GM12878 (cell line): ENCODE data around the gene EIF2B4. TPM values are rescaled to one million over a fixed set of nuclear protein-coding genes. Genes with fewer than 3 reads are reported as not detected.
"Not testable (repeated sequence)": the region's sequence is repeated elsewhere in the genome, so short reads cannot be mapped to it uniquely, and the experiment has no call there.

Source experiments
- ATAC-seq: fragments of 200-7000 bp; cut with Tn5 transposase; 3 replicates; pipeline ENCODE4 v1.9.1; 2020; ENCODE audit warnings: mild to moderate bottlenecking, moderate library complexity
- BruUV-seq: library from RNA; stranded (reverse); fragments of 400-500 nt; replicated peaks from 2 replicates; lab custom pipeline; 2021; lab: Mats Ljungman, UMichigan
- CTCF ChIA-PET: fragments of 300-600 bp; sonication (Branson Sonifier 250); formaldehyde crosslinking; extraction: SDS; loops from one replicate; lab custom pipeline; 2021; ENCODE audit warnings: inconsistent platforms; lab: Yijun Ruan, JAX
- POLR2A ChIA-PET: fragments of 350-600 bp; formaldehyde crosslinking; extraction: SDS; loops from one replicate; lab custom pipeline; 2021; ENCODE audit warnings: inconsistent platforms; lab: Charles Lee
- RAD21 ChIA-PET: fragments of 300-600 bp; sonication (Branson Sonifier 250); formaldehyde crosslinking; loops from one replicate; lab custom pipeline; 2023; ENCODE audit warnings: antibody characterized with exemption; ENCODE audit not compliant: unreplicated experiment; lab: Charles Lee
- SMC1A ChIA-PET: fragments of 300-600 bp; sonication (Branson Sonifier 250); formaldehyde crosslinking; loops from one replicate; lab custom pipeline; 2023; ENCODE audit not compliant: unreplicated experiment, uncharacterized antibody; lab: Charles Lee
- DNase-seq: peaks from one replicate; pipeline ENCODE4 v3.0.0-alpha.2; 2011; ENCODE audit warnings: low read depth, low spot score
- FAIRE-seq: peaks from 3 replicates; lab custom pipeline; 2011; peaks lifted over from hg19 to GRCh38; lab: Jason Lieb, UNC
- H2AFZ ChIP-seq: 2 replicates; pipeline ENCODE4 v1.6.0; 2011; ENCODE audit warnings: low read depth, low read length, control low read depth; ENCODE audit not compliant: control insufficient read depth
- H3K27ac ChIP-seq: 2 replicates; pipeline ENCODE4 v1.5.1; 2011; ENCODE audit warnings: control low read depth; ENCODE audit not compliant: control insufficient read depth, insufficient read depth
- H3K27me3 ChIP-seq, 2 experiments: replicated peaks in 1 of 2; 2 replicates each; pipeline versions ENCODE4 v1.6.0 to v1.6.1; 2011; ENCODE audit warnings: low read length in 1 of 2; ENCODE audit not compliant: control insufficient read depth in 2 of 2, insufficient read depth in 2 of 2
- H3K36me3 ChIP-seq, 2 experiments: 2 replicates each; pipeline ENCODE4 v1.5.1; 2011; ENCODE audit warnings: low read length in 1 of 2; ENCODE audit not compliant: control insufficient read depth in 2 of 2, insufficient read depth in 2 of 2
- H3K4me1 ChIP-seq: 2 replicates; pipeline ENCODE4 v1.6.1; 2011; ENCODE audit warnings: mild to moderate bottlenecking, low read length, moderate library complexity, mixed read lengths; ENCODE audit not compliant: control insufficient read depth, insufficient read depth
- H3K4me2 ChIP-seq: 2 replicates; pipeline ENCODE4 v1.6.0; 2011; ENCODE audit warnings: control low read depth; ENCODE audit not compliant: control insufficient read depth, insufficient read depth
- H3K4me3 ChIP-seq: fragments of 200-600 bp; sonication (generic); 2 replicates; pipeline ENCODE4 v1.5.1; 2016
- H3K79me2 ChIP-seq: 2 replicates; pipeline ENCODE4 v1.6.0; 2011; ENCODE audit warnings: low read length; ENCODE audit not compliant: control insufficient read depth, insufficient read depth
- H3K9ac ChIP-seq: 2 replicates; pipeline ENCODE4 v1.8.0; 2011; ENCODE audit warnings: low read length, control low read depth, mixed read lengths; ENCODE audit not compliant: control insufficient read depth, insufficient read depth
- H3K9me3 ChIP-seq: replicated peaks from 3 replicates; pipeline ENCODE4 v1.5.1; 2011; ENCODE audit warnings: mild to moderate bottlenecking, low read length; ENCODE audit not compliant: control insufficient read depth, insufficient read depth
- H4K20me1 ChIP-seq: 2 replicates; pipeline ENCODE4 v1.6.0; 2011; ENCODE audit not compliant: control insufficient read depth, insufficient read depth
- PML ChIP-seq: IDR thresholded peaks from 2 replicates; pipeline ENCODE4 v1.6.1; 2012; ENCODE audit warnings: low read length, inconsistent platforms
- POLR2A ChIP-seq: IDR thresholded peaks from 2 replicates; pipeline ENCODE4 v1.6.1; 2011; ENCODE audit warnings: low read depth, mild to moderate bottlenecking, low read length
- SREBF2 ChIP-seq: IDR thresholded peaks from 2 replicates; pipeline ENCODE4 v1.6.1; 2012; ENCODE audit warnings: mild to moderate bottlenecking, low read length
- WGBS: methylation state at CpG from one replicate; pipeline ENCODE4 v1.1.6; 2016; ENCODE audit warnings: low lambda C conversion rate; ENCODE audit not compliant: insufficient replicate concordance, insufficient coverage; ENCODE audit errors: missing lambda C conversion rate; 5-methylcytosine and 5-hydroxymethylcytosine counted together
- in situ Hi-C: fragments of 300-500 bp; cut with MboI; formaldehyde crosslinking; loops from 9 replicates; pipeline ENCODE4 v1.14.3; 2018; ENCODE audit warnings: mixed read lengths
- intact Hi-C: fragments of 100-400 bp; cut with micrococcal nuclease; formaldehyde crosslinking; loops from one replicate; pipeline ENCODE4 v1.14.2; 2022; ENCODE audit not compliant: unreplicated experiment
- polyA plus RNA-seq, 11 experiments: library from polyadenylated mRNA; depleted of rRNA in 4 of 11; unstranded in 6 of 11; stranded (reverse) in 5 of 11; fragments of >200 nt; fragmentation: Nextera tagmentation in 4 of 11; fragmentation: Illumina TruSeq in 1 of 11; extraction: Ambion mirVana in 4 of 11; extraction: Trizol in 1 of 11; gene quantifications; 1 replicate in 1 of 11; 2 replicates in 10 of 11; pipeline versions ENCODE4 v1.2.1 to v1.2.3, GENCODE V29; 2011 to 2016; ENCODE audit warnings: inconsistent platforms in 2 of 11, missing spikeins in 2 of 11, low read depth in 1 of 11
- total RNA-seq, 4 experiments: library from RNA; depleted of rRNA in 3 of 4; stranded (reverse); fragments of >200 nt in 3 of 4; fragmentation: Illumina TruSeq in 1 of 4; extraction: Trizol in 1 of 4; gene quantifications; 2 replicates each; pipeline versions ENCODE4 v1.2.1 to v1.2.3, GENCODE V29; 2013 to 2021
- TF ChIP-seq, protein P1 (sequence below): fragments of 450-650 bp; formaldehyde crosslinking; IDR thresholded peaks from 2 replicates; pipeline ENCODE4 v1.5.0; 2022; ENCODE audit warnings: mild to moderate bottlenecking, missing genetic modification characterization

The EIF2B4 gene
- total and polyA plus RNA-seq, 10 of the 15 experiments (the other 5 are each of a cell fraction or from before 2014, with no cell fraction given), result 13.4 to 53.9 (median 27.5) TPM

DNA sequence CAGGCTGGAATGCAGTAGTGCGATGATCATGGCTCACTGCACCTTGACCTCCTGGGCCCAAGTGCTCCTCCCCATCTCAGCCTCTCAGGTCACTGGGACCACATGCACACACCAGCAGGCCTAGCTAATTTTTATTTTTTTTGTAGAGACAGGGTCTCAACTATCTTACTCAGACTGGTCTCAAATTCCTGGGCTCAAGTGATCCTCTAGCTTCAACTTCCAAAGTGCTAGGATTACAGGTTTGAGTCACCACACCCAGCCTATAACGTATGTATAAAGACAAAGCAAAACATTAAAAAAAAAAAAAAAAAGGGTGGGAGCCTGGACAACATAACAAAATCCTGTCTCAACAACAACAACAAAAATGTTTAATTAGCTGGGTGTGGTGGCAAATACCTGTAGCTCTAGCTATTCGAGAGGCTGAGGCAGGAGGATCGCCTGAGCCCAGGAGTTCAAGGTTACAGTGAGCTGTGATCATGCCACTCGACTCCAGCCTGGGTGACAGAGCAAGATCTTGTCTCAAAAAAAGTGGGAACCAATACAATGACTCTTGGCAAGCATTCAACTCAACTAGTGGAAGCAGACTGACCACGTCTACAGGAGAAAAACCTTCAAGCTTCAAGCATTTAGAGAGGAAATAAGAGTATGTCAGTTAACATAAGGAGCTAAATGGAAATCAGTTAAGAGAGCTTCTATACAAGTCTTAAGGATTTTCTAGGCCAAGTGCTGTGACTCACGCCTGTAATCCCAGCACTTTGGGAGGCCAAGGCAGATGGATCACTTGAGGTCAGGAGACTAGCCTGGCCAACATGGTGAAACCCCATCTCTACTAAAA, 16.2 kb downstream of the EIF2B4 start:
- Histone ChIP-seq H3K27ac (no peak overlapping the region), H3K4me3 (no peak overlapping the region; the same call in 1 of the 2 replicates), H3K9me3 (no peaks in the 10 kb centered on the region), H2AFZ (no peak overlapping the region), H3K79me2 (peaks cover 72% of the 10 kb centered on the region), H4K20me1 (no peaks in the 10 kb centered on the region), H3K9ac (no peak overlapping the region), H3K36me3 (no peaks in the 10 kb centered on the region; a peak in 1 of 4 replicates), H3K27me3 (no peaks in the 10 kb centered on the region), H3K4me2 (peak overlapping the region; percentile 34; the same call in 1 of the 2 replicates), H3K4me1 (no peaks in the 10 kb centered on the region; the same call in 1 of the 2 replicates)
- SMC1A ChIA-PET, result interaction anchor here (0.7 to 2.6 kb wide), 4 partner anchors 11 to 18 kb away, joined by 3 to 9 read pairs (median 3); partner anchors contain the start of gene EIF2B4
- CTCF ChIA-PET, result interaction anchor here (0.6 to 3.3 kb wide), 8 partner anchors 9 to 329 kb away, joined by 3 to 7 read pairs (median 6); no protein-coding TSS in a partner anchor
- POLR2A ChIA-PET, result interaction anchor here (0.7 to 1.7 kb wide), 6 partner anchors 11 to 273 kb away, joined by 3 to 5 read pairs (median 4); partner anchors contain the start of genes EIF2B4 and SNX17
- ATAC-seq (no peak), FAIRE-seq (no peak), DNase-seq (no peak)
- intact Hi-C loops (loop anchor here (10.0 kb wide), 1 partner anchor 139 kb away; the partner anchor contains the start of genes ATRAID, CAD and SLC5A6), in situ Hi-C loops (no loop called here)
- 92% methylated on average over 7 of the region's 7 CpGs for WGBS
- BruUV-seq, result no TSS peak
- RAD21 ChIA-PET, result interaction anchor here (0.7 kb wide), 3 partner anchors 75 to 93 kb away, joined by 3 to 4 read pairs (median 3); partner anchors contain the start of gene NRBP1
- TF ChIP-seq PML (no peak), POLR2A (no peak), SREBF2 (no peak)
- TF ChIP-seq, protein P1, sequence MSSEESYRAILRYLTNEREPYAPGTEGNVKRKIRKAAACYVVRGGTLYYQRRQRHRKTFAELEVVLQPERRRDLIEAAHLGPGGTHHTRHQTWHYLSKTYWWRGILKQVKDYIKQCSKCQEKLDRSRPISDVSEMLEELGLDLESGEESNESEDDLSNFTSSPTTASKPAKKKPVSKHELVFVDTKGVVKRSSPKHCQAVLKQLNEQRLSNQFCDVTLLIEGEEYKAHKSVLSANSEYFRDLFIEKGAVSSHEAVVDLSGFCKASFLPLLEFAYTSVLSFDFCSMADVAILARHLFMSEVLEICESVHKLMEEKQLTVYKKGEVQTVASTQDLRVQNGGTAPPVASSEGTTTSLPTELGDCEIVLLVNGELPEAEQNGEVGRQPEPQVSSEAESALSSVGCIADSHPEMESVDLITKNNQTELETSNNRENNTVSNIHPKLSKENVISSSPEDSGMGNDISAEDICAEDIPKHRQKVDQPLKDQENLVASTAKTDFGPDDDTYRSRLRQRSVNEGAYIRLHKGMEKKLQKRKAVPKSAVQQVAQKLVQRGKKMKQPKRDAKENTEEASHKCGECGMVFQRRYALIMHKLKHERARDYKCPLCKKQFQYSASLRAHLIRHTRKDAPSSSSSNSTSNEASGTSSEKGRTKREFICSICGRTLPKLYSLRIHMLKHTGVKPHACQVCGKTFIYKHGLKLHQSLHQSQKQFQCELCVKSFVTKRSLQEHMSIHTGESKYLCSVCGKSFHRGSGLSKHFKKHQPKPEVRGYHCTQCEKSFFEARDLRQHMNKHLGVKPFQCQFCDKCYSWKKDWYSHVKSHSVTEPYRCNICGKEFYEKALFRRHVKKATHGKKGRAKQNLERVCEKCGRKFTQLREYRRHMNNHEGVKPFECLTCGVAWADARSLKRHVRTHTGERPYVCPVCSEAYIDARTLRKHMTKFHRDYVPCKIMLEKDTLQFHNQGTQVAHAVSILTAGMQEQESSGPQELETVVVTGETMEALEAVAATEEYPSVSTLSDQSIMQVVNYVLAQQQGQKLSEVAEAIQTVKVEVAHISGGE, result no peak

DNA sequence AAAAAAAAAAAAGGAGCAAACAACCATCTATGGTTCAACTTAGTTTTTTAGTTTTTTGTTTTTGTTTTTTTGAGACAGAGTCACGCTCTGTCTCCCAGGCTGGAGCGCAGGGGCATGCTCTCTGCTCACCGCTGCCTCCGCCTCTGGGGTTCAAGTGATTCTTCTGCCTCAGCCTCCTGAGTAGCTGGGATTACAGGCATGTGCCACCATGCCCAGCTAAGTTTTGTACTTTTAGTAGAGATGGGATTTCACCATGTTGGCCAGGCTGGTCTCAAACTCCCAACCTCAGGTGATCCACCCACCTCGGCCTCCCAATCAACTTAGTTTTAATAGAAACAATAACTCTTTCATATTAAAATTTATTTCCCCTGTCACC, 16.8 kb downstream of the EIF2B4 start:
- BruUV-seq, DNase-seq, H3K9ac ChIP-seq, H3K4me2 ChIP-seq, H3K9me3 ChIP-seq, in situ Hi-C loops, H4K20me1 ChIP-seq, H2AFZ ChIP-seq, H3K4me1 ChIP-seq, ATAC-seq, H3K27me3 ChIP-seq, H3K27ac ChIP-seq, H3K36me3 ChIP-seq, FAIRE-seq, H3K4me3 ChIP-seq: not testable (repeated sequence)
- SMC1A ChIA-PET, result interaction anchor here (0.6 to 2.6 kb wide), 4 partner anchors 10 to 39 kb away, joined by 3 to 9 read pairs (median 4); partner anchors contain the start of gene EIF2B4
- peaks cover 72% of the 10 kb centered on the region for H3K79me2 ChIP-seq
- RAD21 ChIA-PET, result interaction anchor here (0.7 kb wide), 1 partner anchor 92 kb away, joined by 3 read pairs; no protein-coding TSS in a partner anchor
- intact Hi-C loops, result loop anchor here (10.0 kb wide), 1 partner anchor 139 kb away; the partner anchor contains the start of genes ATRAID, CAD and SLC5A6
- WGBS, result 94% methylated on average over 5 of the region's 5 CpGs
- POLR2A ChIA-PET, result interaction anchor here (1.2 to 1.7 kb wide), 3 partner anchors 10 to 74 kb away, joined by 4 read pairs; partner anchors contain the start of genes EIF2B4 and SNX17
- CTCF ChIA-PET, result interaction anchor here (1.2 to 3.3 kb wide), 5 partner anchors 9 to 330 kb away, joined by 5 to 7 read pairs (median 7); no protein-coding TSS in a partner anchor
